LNCaP clone FGC (cell line): ENCODE results near the gene ULBP2.
"Not testable (repeated sequence)": the region's sequence is repeated elsewhere in the genome, so short reads cannot be mapped to it uniquely, and the experiment has no call there.

Experiments used
- DNase-seq: peaks from one replicate; pipeline ENCODE4 v3.0.0-alpha.2; 2011; ENCODE audit warnings: low read depth
- H3K4me3 ChIP-seq: 2 replicates; pipeline ENCODE4 v1.5.1; 2011; ENCODE audit warnings: mild to moderate bottlenecking, low read depth, low read length, control low read depth
- CTCF ChIP-seq: IDR thresholded peaks from 2 replicates; pipeline ENCODE4 v1.5.1; 2012; ENCODE audit warnings: mild to moderate bottlenecking; ENCODE audit not compliant: control insufficient read depth, insufficient read depth; ENCODE audit errors: extremely low read depth

Gene ULBP2

DNA sequence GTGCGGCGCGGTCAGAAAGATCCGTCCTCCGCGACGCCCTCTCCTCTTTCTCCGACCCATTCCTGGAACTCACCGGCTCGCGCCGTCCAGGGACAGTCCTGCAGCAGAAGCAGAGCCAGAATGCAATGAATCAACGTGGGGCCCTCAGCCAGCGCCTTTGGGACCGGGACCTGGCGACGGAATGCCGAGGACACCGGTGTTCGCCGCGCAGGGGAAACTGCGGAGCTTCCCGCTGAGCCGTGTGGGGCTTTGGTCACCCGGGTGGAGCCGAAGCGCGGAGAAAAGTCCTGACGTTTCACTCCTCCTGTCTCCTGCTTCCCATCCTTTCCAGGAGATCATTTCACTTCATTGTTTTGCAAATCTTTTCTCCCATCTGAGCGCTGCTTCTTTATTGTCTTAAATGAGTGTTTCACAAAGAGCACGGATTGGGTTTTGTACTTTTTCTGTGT, 48.4 kb downstream of the ULBP2 start:
- peak overlapping the region; percentile 42 for H3K4me3 ChIP-seq
- TF ChIP-seq CTCF = no peak
- DNase-seq = no peak

GRCh38 chr6:149990661-149991471, 49.1 kb downstream of the ULBP2 start:
- TF ChIP-seq CTCF = no peak
- DNase-seq = no peak
- H3K4me3 ChIP-seq = peak overlapping the region; percentile 42

DNA sequence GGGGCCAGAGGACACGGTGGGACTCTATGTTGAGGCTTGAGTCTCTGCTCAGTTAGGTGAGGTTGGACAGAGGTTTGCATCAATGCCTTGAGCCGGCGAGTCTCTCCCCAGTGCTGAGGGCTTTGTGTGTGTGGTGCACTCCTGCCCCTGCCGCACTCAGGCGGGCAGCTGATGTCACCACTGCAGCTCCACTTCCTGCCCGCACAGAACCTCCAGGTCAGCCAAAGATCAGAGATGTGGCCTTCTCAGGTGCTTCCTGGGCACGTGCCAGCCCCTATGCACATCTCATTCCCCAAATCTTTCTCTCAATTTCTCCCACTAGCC, 49.6 kb downstream of the ULBP2 start:
- not testable (repeated sequence) for H3K4me3 ChIP-seq, DNase-seq

- TF ChIP-seq CTCF = no peak
- H3K4me3 ChIP-seq = no peak overlapping the region
- no peak for DNase-seq
Observed at GRCh38 chr6:149991838-149992237, 50.0 kb downstream of the ULBP2 start.

DNA sequence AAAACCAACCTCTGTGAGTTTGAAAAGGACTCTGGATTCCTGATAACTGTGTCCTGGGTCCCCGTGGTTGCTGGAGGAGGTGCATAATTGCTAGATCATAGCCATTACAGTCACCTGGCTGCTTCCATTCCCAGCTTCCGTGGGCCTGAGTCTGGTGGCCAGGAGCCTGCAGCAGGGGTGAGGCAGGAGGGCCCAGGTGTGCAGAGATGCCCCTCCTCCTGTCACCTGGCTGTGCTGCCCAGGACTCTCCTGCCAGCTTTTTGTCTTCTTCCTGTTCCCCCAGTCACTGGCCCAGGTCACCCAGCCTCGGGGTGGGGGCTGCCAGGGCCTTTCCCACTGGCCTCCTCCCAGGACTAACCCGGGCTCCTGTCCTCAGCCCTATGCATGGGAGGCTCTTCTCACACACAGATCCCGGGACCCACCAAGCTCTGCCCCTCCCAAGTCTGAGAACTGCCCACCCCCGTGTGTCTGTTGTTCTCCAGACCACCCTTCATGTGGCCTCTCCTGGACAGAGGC, 53.5 kb downstream of the ULBP2 start:
- no peak for TF ChIP-seq CTCF
- no peak overlapping the region for H3K4me3 ChIP-seq
- DNase-seq = no peak

GRCh38 chr6:149995971-149996370, 54.2 kb downstream of the ULBP2 start:
- TF ChIP-seq CTCF = no peak
- no peak overlapping the region for H3K4me3 ChIP-seq
- no peak for DNase-seq
